Endothelial cell of umbilical vein (primary cell): Measurements from ENCODE around the gene PLXDC1.

Experiments used
- POLR2A ChIP-seq: IDR thresholded peaks from 2 replicates; pipeline ENCODE4 v1.6.1; 2012; ENCODE audit warnings: low read depth, mild to moderate bottlenecking, control low read depth, low read length
- POLR2AphosphoS5 ChIP-seq: IDR thresholded peaks from 2 replicates; pipeline ENCODE4 v1.6.1; 2012; ENCODE audit warnings: low read depth, mild to moderate bottlenecking, control low read depth, low read length, moderate library complexity; ENCODE audit not compliant: insufficient read depth
- TF ChIP-seq, protein P1 (sequence below), 2 donors: IDR thresholded peaks; 1 replicate in 1 of 2; 2 replicates in 1 of 2; pipeline ENCODE4 v1.5.1; 2011; ENCODE audit warnings: low read length in 2 of 2, mild to moderate bottlenecking in 2 of 2, moderate library complexity in 2 of 2, control low read depth in 1 of 2, inconsistent platforms in 1 of 2, low read depth in 1 of 2; ENCODE audit not compliant: insufficient read depth in 1 of 2; ENCODE audit errors: extremely low read depth in 1 of 2

DNA sequence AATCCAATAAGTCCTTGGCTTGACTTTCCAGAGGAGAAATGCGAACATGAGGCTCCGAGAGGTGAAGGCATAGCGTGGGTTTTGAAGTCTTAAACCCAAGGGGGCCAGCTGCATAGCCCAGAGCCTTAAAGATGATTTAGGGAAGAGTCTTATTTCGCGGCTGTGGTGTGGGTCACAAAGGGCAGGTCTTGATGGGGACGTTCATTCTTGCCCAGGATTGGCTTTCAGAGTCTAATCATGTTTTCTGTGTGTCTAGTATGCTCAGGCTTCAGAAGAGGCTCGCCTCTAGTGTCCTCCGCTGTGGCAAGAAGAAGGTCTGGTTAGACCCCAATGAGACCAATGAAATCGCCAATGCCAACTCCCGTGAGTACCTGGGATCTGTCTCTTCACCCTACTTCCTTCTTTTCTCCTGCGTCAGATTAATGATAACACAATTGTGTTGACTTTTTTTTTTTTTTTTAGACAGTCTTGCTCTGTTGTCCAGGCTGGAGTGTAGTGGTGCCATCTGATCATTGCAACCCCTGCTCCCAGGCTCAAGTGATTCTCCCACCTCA, 49.6 kb upstream of the PLXDC1 start:
- TF ChIP-seq, protein P1, sequence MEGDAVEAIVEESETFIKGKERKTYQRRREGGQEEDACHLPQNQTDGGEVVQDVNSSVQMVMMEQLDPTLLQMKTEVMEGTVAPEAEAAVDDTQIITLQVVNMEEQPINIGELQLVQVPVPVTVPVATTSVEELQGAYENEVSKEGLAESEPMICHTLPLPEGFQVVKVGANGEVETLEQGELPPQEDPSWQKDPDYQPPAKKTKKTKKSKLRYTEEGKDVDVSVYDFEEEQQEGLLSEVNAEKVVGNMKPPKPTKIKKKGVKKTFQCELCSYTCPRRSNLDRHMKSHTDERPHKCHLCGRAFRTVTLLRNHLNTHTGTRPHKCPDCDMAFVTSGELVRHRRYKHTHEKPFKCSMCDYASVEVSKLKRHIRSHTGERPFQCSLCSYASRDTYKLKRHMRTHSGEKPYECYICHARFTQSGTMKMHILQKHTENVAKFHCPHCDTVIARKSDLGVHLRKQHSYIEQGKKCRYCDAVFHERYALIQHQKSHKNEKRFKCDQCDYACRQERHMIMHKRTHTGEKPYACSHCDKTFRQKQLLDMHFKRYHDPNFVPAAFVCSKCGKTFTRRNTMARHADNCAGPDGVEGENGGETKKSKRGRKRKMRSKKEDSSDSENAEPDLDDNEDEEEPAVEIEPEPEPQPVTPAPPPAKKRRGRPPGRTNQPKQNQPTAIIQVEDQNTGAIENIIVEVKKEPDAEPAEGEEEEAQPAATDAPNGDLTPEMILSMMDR (IDR thresholded peaks at IDR 0.05; ENCODE audit: extremely low read depth in 1 of 2, insufficient read depth in 1 of 2, low read depth in 1 of 2, low read length in 2 of 2): no peak
- TF ChIP-seq POLR2AphosphoS5 (peak; percentile 44), POLR2A (peak; percentile 34)
